Heart left ventricle (tissue), 16 donors: ENCODE measurements around the gene SLC26A8. TPM values are rescaled to one million over a fixed set of nuclear protein-coding genes. Genes with fewer than 3 reads are reported as not detected.

Source experiments
- ATAC-seq, 4 donors: fragments of 200-7000 bp; cut with Tn5 transposase; one replicate each; pipeline ENCODE4 v1.9.1; 2020 to 2022; ENCODE audit warnings: moderate library complexity in 4 of 4, mild to moderate bottlenecking in 3 of 4, moderate number of reproducible peaks in 1 of 4
- DNase-seq, 5 donors: peaks; one replicate each; pipeline ENCODE4 v3.0.0-alpha.2; 2020
- H3K27ac ChIP-seq, 12 donors: fragments of 200-600 bp; sonication (generic) in 4 of 12; one replicate each; pipeline versions ENCODE4 v1.5.0 to v1.8.0; 2016 to 2022; ENCODE audit warnings: mild to moderate bottlenecking in 2 of 12
- H3K27me3 ChIP-seq, 9 donors: fragments of 200-600 bp; sonication (generic) in 2 of 9; one replicate each; pipeline versions ENCODE4 v1.5.1 to v1.8.0; 2016 to 2022; ENCODE audit warnings: mild to moderate bottlenecking in 3 of 9
- H3K36me3 ChIP-seq, 9 donors: fragments of 200-600 bp; sonication (generic) in 2 of 9; one replicate each; pipeline versions ENCODE4 v1.5.0 to v1.8.0; 2018 to 2022; ENCODE audit warnings: mild to moderate bottlenecking in 2 of 9
- H3K4me1 ChIP-seq, 12 donors: fragments of 200-600 bp; sonication (generic) in 4 of 12; one replicate each; pipeline versions ENCODE4 v1.5.0 to v1.8.0; 2016 to 2022; ENCODE audit warnings: mild to moderate bottlenecking in 3 of 12
- H3K4me3 ChIP-seq, 12 donors: fragments of 200-600 bp; sonication (generic) in 4 of 12; one replicate each; pipeline versions ENCODE4 v1.5.0 to v1.8.0; 2017 to 2022; ENCODE audit warnings: mild to moderate bottlenecking in 9 of 12, moderate library complexity in 4 of 12
- H3K9me3 ChIP-seq, 12 donors: fragments of 200-600 bp; sonication (generic) in 4 of 12; one replicate each; pipeline versions ENCODE4 v1.5.0 to v1.8.0; 2016 to 2022; ENCODE audit warnings: mild to moderate bottlenecking in 1 of 12
- POLR2A ChIP-seq, 2 donors: fragments of 450-650 bp; IDR thresholded peaks; one replicate each; pipeline ENCODE4 v1.6.1; 2017; ENCODE audit warnings: antibody characterized with exemption in 2 of 2, mild to moderate bottlenecking in 2 of 2, moderate library complexity in 2 of 2
- WGBS, 4 donors: extraction: QIAGEN DNeasy Blood & Tissue Kit in 2 of 4; methylation state at CpG; one replicate each; pipeline versions ENCODE4 v1.1.5 to v1.1.7; 2013 to 2018; 5-methylcytosine and 5-hydroxymethylcytosine counted together
- intact Hi-C, 10 donors: fragments of 100-400 bp; cut with DNase I; formaldehyde crosslinking; loops; one replicate each; pipeline versions ENCODE4 v1.11.1 to v1.14.2; 2022
- polyA plus RNA-seq, 2 donors: library from polyadenylated mRNA; stranded (reverse); fragments of 200-250 nt; gene quantifications; one replicate each; pipeline ENCODE4 v1.2.3, GENCODE V29; 2013
- total RNA-seq, 9 donors: library from RNA; depleted of rRNA in 2 of 9; stranded (reverse); fragments of >200 nt in 2 of 9; fragmentation: NEBNext Ultra II Directional in 3 of 9; extraction: Animal tissue kit (Norgen Biotek cat#: 25700) in 3 of 9; gene quantifications; one replicate each; pipeline versions ENCODE4 v1.1.0 to v1.2.4, GENCODE V29; 2016 to 2023
- TF ChIP-seq, protein P1 (sequence below), 12 donors: fragments of 200-600 bp; sonication (generic) in 4 of 12; IDR thresholded peaks; one replicate each; pipeline versions ENCODE4 v1.5.0 to v1.8.0; 2018 to 2022; ENCODE audit warnings: antibody characterized with exemption in 12 of 12, mild to moderate bottlenecking in 5 of 12
- donor health status: ischemic (EF 13 %, LVEDD 7.1; RV severe dilation, severe dysfunction).
- donor health status: healthy with polysubstance abuse.
- donor health status: DM: no; HTN: yes; CAD: no.
- donor health status: DM: no; HTN: no; CAD: no.
- donor health status: ischemic (EF 25% LVEDD 6.9; RV normal size, moderate dysfunction).
- donor health status: ischemic (EF 25% LVEDD 5.7; RV mildly dilated, moderate dysfunction).
- donor health status: healthy.
- donor health status: DM: yes; HTN: yes; CAD: no.
- donor health status: ischemic (EF 35%, LVEDD 5.7; RV mildly dilated, moderate dysfunction).
- donor health status: nonischemic (EF 11% LVEDD 7.7; RV severe dilation, severe dysfunction).
- donor health status: DM: yes; HTN: yes; CAD: no.
- donor health status: PGD.
- donor health status: ischemic (EF 29% LVEDD 5.4; RV normal size, mild dysfunction).
- donor health status: nonischemic (EF 23%, LVEDD 6.1; RV moderate dilation, normal function).

Gene SLC26A8
- total and polyA plus RNA-seq, 11 donors: 0.08 to 0.36 (median 0.29) TPM; not detected in 6

DNA sequence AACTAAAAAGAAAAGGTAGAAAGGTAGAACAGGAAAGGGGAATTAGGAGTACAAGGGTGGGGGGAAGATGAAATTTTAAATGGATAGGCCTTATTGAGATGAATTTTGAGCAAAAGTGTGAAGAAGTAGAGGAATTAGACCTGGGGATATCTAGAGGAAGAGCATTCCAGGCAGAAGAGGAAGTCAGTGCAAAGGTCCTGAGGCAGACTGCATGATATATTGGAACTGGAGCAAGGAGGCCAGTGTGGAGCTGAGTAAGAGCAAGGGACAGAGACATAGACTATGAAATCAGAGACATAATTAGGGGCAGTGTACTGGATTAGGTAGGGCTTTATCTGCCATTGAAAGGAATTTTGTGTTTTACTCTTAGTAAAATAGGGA, 43.6 kb upstream of the SLC26A8 start:
- H3K27ac ChIP-seq: peak overlapping the region in 1 of 12 donors; percentile 14
- H3K4me3 ChIP-seq: no peak overlapping the region
- DNase-seq (no peak), ATAC-seq (peak in 2 of 4 donors; percentile 42 to 55)
- TF ChIP-seq, protein P1, sequence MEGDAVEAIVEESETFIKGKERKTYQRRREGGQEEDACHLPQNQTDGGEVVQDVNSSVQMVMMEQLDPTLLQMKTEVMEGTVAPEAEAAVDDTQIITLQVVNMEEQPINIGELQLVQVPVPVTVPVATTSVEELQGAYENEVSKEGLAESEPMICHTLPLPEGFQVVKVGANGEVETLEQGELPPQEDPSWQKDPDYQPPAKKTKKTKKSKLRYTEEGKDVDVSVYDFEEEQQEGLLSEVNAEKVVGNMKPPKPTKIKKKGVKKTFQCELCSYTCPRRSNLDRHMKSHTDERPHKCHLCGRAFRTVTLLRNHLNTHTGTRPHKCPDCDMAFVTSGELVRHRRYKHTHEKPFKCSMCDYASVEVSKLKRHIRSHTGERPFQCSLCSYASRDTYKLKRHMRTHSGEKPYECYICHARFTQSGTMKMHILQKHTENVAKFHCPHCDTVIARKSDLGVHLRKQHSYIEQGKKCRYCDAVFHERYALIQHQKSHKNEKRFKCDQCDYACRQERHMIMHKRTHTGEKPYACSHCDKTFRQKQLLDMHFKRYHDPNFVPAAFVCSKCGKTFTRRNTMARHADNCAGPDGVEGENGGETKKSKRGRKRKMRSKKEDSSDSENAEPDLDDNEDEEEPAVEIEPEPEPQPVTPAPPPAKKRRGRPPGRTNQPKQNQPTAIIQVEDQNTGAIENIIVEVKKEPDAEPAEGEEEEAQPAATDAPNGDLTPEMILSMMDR (IDR thresholded peaks at IDR 0.05): no peak
- TF ChIP-seq POLR2A (IDR thresholded peaks at IDR 0.05): no peak
- H3K36me3 ChIP-seq: peaks cover 0 to 4% (median 0%) of the 10 kb centered on the region in 9 donors
- no peaks in the 10 kb centered on the region for H3K9me3 ChIP-seq
- peaks cover 3 to 64% (median 29%) of the 10 kb centered on the region in 12 donors for H3K4me1 ChIP-seq
- intact Hi-C loops: no loop called here
- no peaks in the 10 kb centered on the region for H3K27me3 ChIP-seq

DNA sequence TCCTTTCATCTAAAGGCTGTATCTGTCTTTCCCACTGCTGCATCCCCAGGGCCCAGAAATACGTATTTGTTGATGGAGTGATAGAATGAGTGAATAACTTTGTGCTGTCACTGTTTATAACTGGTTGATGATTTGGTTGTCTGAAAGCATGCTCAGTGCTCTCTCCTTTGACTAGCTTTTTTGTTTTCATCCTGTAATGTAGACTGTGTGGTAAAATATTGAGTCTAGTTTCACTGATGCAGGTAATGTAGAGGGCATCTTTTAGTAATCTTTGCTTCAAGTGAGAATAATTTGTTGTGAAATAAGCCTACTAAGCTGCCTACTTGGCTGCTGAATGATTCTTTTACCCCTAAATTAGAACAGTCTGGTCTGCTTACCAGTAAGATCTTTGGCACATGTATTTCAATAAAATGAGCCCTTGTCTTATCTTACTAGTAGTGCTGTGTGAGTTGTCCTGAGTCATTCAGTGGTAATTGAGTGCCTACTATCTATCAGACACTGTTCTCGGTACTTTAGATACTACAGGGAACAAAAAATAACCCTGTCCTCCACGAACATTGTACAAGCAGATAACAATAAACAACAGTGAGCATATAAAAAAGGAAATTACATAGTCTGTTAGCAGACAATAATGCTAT, 43.1 kb upstream of the SLC26A8 start:
- ATAC-seq (peak; percentile 78 to 95 (median 86)), DNase-seq (no peak)
- WGBS, 4 donors: 35 to 51% (median 40%) methylated on average over 3 of the region's 3 CpGs
- no peak for TF ChIP-seq POLR2A (IDR thresholded peaks at IDR 0.05)
- TF ChIP-seq, protein P1 (IDR thresholded peaks at IDR 0.05): no peak
- Histone ChIP-seq H3K4me3 (no peak overlapping the region), H3K36me3 (peaks cover 0 to 2% (median 0%) of the 10 kb centered on the region in 9 donors), H3K4me1 (peaks cover 3 to 64% (median 29%) of the 10 kb centered on the region in 12 donors), H3K27me3 (no peaks in the 10 kb centered on the region), H3K27ac (peak overlapping the region in 1 of 12 donors; percentile 14), H3K9me3 (no peaks in the 10 kb centered on the region)
- intact Hi-C loops: no loop called here

DNA sequence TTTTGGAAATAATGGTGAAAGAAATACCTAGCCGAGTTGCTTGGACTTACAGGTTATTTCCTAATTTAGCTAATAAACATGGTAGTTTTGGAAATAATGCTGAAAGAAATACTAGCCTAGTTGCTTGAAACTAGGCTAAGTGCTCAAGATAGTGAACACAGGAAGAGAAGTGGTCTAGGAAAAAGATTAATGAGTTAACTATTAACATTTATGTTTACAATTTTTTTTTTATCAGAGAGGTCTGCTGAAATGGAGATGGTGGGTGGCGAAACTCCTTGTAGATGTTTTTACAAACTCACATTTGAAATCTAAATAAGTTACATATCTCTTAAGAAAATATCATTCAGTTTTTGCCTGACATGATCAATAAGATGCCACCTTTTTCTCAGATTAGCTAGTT, 42.4 kb upstream of the SLC26A8 start:
- no peak overlapping the region for H3K4me3 ChIP-seq
- H3K36me3 ChIP-seq: peaks cover 0 to 8% (median 0%) of the 10 kb centered on the region in 9 donors
- DNase-seq: no peak
- 89 to 97% (median 96%) methylated on average over 2 of the region's 2 CpGs for WGBS, 4 donors
- H3K4me1 ChIP-seq: peaks cover 3 to 64% (median 29%) of the 10 kb centered on the region in 12 donors
- H3K27me3 ChIP-seq: no peaks in the 10 kb centered on the region
- no peak for ATAC-seq
- no peaks in the 10 kb centered on the region for H3K9me3 ChIP-seq
- H3K27ac ChIP-seq: no peak overlapping the region
- TF ChIP-seq, protein P1 (IDR thresholded peaks at IDR 0.05): no peak
- TF ChIP-seq POLR2A (IDR thresholded peaks at IDR 0.05): no peak
- intact Hi-C loops: no loop called here

DNA sequence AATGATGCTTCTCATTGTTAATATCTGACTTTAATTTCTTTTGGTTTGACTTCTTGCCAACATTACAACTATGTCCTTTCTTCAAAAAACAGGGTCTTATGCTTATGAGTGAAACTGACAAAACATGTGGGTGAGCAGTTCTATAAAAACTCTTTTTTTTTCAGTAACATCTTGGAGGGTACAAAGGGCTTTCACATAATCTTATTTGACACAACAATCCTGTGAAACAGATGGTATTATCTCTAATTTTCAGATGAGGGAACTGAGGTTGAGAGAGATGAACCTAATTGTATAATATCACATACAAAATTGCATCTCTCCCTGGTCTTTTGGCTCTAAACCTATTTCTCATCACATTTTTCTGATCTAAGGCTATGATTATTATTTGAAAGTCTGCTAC, 41.5 kb upstream of the SLC26A8 start:
- ATAC-seq (no peak), DNase-seq (no peak)
- no peaks in the 10 kb centered on the region for H3K9me3 ChIP-seq
- no peak overlapping the region for H3K27ac ChIP-seq
- no peaks in the 10 kb centered on the region for H3K27me3 ChIP-seq
- H3K4me1 ChIP-seq: peaks cover 3 to 64% (median 29%) of the 10 kb centered on the region in 12 donors
- peaks cover 0 to 16% (median under 1%) of the 10 kb centered on the region in 9 donors for H3K36me3 ChIP-seq
- no peak overlapping the region for H3K4me3 ChIP-seq
- no peak for TF ChIP-seq POLR2A (IDR thresholded peaks at IDR 0.05)
- TF ChIP-seq, protein P1 (IDR thresholded peaks at IDR 0.05): no peak
- intact Hi-C loops: no loop called here
